A673 (cell line): Measurements from ENCODE around the gene SLC27A4.

Source experiments
- CTCF ChIP-seq: fragments of 300-800, 200-600 bp; sonication (generic); conservative IDR thresholded peaks from 2 replicates; pipeline ENCODE4 v1.5.1; 2017; ENCODE audit warnings: low read depth, mild to moderate bottlenecking, antibody characterized with exemption, low read length, moderate library complexity, mixed read lengths
- EZH2 ChIP-seq: fragments of 200-600 bp; sonication (generic); IDR thresholded peaks from 2 replicates; pipeline ENCODE4 v1.6.1; 2017; ENCODE audit warnings: borderline replicate concordance, low read depth, mild to moderate bottlenecking, mixed read lengths, antibody characterized with exemption, low read length; ENCODE audit not compliant: poor library complexity, severe bottlenecking

DNA sequence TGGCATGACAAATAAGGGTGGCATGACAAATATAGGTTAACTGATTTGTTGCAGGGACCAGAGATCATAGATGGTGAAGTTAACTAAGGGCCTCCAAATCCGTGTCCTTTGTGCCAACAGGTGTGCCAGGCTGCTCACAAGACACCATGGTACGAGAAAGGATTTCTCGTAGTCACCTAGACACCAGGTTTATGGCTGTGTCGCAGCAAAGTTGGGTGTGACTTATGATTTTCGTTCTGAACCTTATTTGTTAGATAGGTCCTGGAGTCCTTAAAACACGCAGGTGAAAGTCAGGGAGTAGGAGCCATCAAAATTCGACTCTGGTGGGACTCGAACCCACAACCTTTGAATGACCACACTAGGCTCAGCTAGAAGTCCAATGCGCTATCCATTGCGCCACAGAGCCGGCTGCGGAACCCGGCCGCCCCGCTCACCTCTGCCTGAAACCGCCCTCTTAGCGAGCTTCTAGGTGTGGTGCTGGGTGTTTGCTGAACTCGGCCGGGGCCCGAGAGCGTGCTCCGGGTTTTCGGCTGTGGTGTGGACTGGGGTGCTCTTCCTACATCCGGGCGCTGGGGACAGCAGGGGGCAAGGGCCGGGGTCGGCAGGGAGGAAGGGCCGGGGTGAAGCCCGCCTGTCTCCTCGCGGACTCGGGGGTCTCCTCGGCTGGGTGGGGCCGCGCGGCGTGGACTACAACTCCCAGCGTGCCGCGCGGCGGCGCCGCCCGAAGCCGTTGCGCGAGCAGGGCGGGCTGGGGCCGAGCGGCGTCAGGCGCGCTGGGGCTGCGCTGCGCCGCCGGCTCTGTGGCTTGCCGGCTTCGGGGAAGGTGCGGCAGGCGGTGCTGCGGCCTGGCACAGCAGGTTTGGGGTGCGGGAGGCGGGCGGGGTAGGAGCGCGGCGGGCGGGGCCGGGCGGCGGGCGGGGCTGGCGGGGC, at the start of gene SLC27A4:
- TF ChIP-seq CTCF = no peak
- no peak for TF ChIP-seq EZH2
